GM18519 (cell line): ENCODE results near the gene OR11G2.
"Not testable (repeated sequence)": the region's sequence is repeated elsewhere in the genome, so short reads cannot be mapped to it uniquely, and the experiment has no call there.

ENCODE experiments used
- ATAC-seq: cut with Tn5 transposase; IDR thresholded peaks from one replicate; pipeline ENCODE4 v1.9.1; 2021; ENCODE audit warnings: mild to moderate bottlenecking, moderate library complexity; ENCODE audit not compliant: unreplicated experiment, low FRiP score

Gene OR11G2

GRCh38 chr14:20219033-20219432 is 28.3 kb downstream of the OR11G2 start:
- no peak for ATAC-seq

- ATAC-seq = no peak
These were observed 32.7 kb downstream of the OR11G2 start, which contains the start of gene OR11H6 for GRCh38 chr14:20223410-20223809. OR11H6 (plus strand) TSS chr14:20223710; CDS start chr14:20223710, 0 bp downstream.

GRCh38 chr14:20228681-20229080 is 38.0 kb downstream of the OR11G2 start, which contains the start of gene OR11H7:
OR11H7 (plus strand) TSS chr14:20228981.
- no peak for ATAC-seq

- not testable (repeated sequence) for ATAC-seq
These were observed 44.7 kb downstream of the OR11G2 start for GRCh38 chr14:20235415-20235814.

GRCh38 chr14:20247646-20248246 is 57.0 kb downstream of the OR11G2 start:
- no peak for ATAC-seq
